GM21515 (cell line): ENCODE data around the gene DDX3X.
"Not testable (repeated sequence)": the region's sequence is repeated elsewhere in the genome, so short reads cannot be mapped to it uniquely, and the experiment has no call there.

Experiments used
- ATAC-seq: cut with Tn5 transposase; IDR thresholded peaks from one replicate; pipeline ENCODE4 v1.9.1; 2021; ENCODE audit not compliant: unreplicated experiment

DDX3X gene

DNA sequence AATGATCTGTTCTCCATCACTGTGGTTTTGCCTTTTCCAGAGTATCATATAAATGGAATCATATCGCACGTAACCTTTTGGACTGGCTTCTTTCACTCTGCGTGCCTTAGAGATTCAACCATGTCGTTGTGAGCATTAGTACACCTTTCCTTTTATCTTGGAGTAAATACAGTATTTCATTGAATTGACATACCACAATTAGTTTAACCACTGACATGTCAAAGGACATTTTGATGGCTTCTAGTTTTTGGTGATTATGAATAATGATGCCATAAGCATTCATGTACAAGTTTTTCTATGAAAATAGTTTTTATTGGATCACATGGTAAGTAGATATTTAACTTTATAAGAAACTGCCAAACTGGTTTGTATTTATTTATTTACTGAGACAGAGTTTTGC, 35.2 kb downstream of the DDX3X start:
- ATAC-seq: no peak

DNA sequence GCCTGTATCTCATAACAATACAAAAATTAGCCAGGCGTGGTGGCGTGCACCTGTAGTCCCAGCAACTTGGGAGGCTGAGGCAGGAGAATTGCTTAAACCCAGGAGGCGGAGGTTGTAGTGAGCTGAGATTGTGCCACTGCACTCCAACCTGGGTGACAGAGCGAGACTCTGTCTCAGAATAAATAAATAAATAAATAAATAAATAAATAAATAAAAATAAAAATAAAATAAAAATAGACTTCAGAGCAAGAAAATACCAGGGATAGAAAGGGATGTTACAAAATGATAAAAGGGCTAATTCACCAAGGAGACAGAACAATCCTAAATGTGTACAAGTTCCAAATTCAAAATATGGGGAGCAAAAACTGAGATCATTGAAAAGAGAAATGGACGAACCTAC, 37.6 kb downstream of the DDX3X start:
- ATAC-seq: not testable (repeated sequence)

DNA sequence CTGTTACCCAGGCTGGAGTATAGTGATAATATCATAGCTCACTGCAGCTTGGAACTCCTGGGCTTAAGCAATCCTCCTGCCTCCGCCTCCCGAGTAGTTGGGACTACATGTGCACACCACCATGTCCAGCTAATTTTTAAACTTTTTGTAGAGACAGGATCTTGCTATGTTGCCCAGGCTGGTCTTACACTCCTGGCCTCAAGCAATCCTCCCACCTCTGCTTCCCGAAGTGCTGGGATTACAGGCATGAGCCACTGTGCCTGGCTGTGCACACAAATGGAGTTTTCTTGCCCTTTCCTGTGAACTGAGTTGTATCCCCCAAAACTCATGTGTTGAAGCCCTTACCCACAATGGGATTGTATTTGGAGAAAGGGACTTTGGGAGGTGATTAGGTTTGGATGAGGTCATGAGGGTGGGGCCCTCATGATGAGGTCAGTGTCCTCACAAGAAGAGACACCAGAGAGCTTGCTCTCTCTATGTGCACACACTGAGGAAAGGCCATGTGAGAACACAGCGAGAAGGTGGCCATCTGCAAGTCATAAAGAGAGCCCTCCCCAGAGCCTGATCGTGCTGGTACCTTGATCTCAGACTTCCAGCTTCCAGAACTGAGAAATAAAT, 40.1 kb downstream of the DDX3X start:
- no peak for ATAC-seq

DNA sequence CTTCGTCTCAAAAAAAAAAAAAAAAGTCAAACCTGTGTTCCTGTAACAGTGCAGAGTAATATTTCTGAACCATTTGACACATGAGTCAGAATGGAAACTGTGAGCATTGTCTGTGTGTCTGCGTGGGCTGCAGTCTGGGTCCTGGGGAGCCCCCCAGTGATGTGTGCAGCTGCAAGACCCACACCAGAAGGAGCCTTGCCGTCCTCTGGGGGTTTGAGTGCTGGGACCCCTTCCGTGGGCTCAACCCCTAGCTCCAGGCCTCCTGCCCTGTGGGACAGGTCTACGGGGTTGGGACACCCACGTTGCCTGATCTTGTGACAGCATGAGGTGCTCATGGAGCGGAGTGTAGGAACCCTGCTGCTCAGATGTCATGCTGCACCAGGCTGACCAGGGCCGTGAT, 43.7 kb downstream of the DDX3X start:
- ATAC-seq: no peak

DNA sequence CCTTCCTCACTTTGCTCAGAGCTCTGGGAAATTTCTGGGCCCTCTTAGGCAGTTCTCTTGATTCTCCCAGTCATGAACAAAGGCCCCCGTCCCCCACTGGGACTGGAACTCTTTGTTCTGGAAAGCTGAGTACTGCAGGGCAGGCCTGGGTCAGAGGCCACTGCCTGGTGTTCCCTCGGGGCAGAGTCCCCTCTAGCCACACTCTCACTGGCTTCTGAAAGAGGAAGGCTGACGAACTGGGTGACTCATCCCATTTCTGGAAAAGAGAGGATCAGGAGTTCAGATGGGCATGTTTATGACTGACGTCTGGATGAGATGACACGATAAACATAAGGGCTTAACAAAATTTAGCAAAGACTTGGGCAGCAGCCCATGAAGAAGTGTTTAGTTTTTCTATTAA, 47.7 kb downstream of the DDX3X start:
- no peak for ATAC-seq

DNA sequence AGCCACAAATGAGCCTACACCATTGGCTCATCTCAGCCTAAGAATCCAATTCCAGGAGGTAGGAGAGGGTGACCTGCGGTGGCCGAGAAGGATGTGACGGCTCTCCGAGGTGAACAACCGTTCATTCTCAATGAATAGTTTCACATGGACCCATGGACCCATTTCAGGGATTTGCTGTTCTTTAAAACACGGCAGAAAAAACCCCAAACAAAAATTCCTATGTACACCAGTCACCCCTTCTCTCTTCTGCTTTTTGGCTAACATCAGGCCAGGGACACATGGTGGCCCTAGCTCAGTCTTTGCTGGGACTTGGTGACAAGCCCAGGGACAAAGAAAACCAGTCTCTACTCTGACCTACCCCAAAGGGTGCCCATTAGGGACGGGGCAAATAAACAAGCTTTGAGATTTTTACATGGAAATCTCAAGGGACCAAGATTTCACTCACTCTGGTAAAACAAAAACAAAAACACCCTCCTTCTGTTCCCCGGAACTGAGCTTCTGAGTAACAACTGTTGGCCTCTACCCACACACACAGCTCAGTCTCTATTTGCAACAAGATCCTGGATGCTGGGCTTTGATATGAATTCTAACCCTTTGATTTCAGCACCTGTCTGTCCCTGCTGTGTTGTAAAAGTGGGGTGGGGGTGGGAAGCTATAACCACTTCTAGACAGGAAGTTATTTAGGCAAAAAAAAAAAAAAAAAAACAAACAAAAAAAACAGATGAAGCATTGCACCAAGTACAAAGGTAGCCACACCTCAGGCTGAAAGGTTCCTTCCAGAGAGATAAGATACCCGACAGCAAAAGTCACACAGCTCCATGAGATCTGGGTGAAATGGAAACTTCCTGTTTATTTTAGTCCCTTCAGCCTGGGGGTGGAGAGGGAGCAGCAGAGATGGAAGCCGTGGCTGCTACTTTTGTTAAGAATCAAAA, 49.0 kb downstream of the DDX3X start:
- no peak for ATAC-seq

DNA sequence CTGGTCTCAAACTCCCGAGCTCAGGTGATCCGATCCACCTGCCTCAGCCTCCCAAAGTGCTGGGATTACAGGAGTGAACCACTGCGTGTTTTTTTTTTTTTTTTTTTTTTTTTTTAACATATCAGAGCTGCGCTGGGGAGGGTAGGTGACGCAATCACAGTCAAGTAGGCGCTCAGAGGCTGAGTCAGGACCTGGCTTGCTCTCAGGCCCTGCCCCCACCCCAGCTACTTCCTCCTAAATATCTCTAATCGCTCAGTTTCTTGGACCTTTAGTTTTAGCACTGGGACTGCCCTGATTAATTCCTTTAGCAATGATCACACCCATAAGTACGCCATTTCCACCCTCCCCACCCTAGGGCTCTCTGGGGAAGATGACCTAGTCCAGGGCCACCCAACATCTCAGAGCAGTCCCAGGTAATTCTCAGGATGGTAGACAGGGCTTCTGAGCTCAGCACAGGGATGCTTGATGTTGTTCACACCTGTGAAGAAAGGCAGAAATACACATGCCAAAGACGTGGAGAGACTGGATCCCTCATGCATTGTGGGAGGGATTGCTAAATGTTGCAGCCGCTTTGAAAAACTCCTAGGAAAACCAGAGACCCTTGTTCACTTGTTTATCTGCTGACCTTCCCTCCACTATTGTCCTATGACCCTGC, 50.2 kb downstream of the DDX3X start:
- no peak for ATAC-seq

DNA sequence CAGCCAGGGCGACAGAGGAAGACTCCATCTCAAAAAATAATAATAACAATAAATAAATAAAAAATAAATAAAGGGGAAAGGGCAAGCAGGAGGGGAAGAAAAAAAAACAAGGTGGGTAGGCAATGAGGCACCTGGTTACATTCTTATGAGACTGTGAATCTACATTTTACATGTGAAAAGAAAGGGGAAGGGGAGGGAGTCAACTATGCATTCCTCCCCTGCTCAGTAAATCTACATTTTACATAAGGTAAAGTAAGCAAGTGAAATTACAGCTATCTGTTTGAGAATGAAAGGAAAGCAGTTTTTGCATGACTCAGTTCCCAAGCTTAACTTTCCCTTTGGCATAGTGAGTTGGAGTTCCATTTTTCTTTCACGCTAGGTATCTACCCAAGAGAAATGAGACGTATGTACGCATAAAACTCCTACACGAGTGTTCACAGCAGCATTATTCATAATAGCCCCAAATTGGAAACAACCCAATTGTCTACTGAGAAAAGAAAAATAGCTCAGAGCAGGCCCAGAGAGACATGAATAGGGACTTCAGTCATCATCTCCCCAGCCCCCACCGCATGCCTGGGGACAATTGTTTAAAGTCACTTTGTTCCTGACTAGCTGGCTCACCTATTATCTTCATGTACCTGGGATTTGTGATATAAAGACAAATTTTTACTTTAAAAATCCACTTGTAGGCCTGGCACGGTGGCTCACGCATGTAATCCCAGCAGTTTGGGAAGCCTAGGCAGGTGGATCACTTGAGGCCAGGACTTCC, 52.4 kb downstream of the DDX3X start:
- no peak for ATAC-seq

DNA sequence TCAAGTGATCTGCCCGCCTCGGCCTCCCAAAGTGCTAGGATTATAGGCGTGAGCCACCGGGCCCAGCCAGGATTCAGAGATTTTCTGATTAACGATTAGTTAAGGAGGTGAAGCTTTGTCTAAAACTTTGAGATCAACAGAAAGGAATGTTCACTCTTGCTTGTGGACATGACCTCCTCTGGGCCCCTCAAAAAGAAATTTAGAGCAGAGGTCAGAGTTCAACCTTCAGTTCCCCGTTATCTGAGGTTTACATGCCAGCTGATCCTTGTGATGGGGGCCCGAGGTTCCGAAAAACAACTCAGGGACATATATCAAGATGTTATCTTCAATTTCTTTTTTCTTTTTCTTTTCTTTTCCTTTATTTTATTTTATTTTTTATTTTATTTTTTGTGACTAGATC, 54.6 kb downstream of the DDX3X start:
- ATAC-seq: no peak

DNA sequence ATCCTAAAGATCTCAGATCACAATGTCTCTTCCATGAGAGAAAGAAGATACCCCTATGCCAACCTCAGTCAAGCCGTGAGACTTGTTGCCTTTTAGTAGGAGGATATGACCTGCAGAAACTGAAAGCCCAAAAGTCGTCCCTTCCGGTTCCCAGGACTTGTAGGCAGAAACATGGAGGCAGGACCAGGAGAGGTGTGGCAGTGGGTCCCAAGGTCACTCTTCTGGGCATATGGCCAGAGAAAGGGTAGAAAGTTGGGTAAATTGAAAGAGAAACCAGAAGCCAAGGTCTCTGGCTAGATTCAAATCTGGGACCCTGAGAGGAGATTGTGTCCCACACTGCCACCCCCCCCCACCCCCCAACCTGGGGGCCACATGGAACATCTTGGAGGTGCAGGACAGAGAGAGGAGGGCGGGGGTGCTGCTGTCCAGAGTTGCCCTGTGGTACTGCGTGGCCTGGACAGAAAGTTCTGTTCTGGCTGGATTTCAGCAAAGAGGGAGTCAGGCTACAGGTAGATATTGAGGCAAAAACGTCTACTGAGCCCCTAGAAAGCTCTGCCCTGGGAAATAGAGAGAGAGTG, 55.4 kb downstream of the DDX3X start:
- no peak for ATAC-seq

DNA sequence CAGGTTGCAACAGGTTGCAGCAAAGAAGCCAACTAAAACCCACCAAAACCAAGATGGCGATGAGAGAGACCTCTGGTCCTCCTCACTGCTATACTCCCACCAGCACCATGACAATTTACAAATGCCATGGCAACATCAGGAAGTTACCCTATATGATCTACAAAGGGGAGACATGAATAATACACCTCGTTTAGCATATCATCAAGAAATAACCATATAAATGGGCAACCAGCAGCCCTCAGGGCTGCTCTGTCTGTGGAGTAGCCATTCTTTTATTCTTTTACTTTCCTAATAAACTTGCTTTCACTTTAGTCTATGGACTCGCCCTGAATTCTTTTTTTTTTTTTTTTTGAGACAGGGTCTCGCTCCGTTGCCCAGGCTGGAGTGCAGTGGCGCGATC, 56.6 kb downstream of the DDX3X start:
- not testable (repeated sequence) for ATAC-seq

DNA sequence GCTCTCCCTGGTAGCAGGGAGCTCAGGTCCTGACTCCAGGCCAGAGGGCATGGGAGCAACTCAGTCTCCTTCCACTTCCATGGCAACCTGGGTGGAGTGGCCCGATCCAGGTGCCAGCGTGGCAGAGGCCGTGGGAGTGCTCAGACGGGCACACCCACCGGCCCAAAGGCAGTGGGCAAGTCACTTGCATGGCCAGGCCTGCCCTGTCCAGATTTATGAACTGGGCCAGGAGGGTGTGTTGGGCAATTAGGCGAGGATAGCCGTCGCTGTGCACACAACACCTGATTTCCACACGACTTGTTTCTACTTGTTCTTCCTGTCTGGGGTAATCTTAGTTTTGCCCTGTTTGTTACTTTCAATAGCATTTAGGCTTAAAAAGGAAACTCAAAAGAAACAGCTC, 57.6 kb downstream of the DDX3X start:
- ATAC-seq: no peak

DNA sequence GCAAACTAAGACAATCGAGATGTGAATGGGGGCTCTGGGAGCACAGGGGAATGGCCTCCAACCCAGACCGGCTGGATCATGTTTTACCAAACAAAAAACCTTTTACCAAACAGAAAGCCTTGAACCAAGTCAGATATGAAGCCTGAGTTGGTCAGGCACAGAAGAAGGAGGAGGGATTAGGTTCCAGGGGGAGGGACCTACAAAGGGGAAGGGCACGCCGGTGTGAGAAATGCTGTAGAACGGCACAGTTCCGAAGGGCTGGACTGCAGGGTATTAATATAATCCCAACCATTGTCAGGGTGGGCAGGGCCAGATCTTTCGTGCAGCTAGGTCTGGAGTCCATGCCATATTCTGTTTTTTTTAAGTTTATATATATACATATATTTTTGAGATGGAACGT, 60.3 kb downstream of the DDX3X start:
- ATAC-seq: no peak

DNA sequence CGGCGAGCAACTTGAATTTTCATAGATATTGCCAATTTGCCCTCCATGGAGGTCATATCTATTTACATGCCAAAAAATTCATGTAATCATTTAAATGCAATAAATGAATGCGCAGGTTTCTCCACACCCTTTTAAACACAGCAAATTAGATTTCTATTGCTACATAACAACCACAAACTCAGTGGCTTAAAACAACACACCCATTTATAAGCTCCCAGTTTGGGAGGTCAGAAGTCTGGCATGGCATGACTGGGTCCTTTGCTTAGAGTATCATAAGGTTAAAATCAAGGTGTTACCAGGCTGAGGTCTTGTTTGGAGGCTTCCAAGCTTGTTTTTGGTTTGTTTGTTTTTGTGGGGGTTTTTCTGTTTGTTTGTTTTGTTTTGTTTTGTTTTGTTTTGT, 63.3 kb downstream of the DDX3X start:
- ATAC-seq: no peak

DNA sequence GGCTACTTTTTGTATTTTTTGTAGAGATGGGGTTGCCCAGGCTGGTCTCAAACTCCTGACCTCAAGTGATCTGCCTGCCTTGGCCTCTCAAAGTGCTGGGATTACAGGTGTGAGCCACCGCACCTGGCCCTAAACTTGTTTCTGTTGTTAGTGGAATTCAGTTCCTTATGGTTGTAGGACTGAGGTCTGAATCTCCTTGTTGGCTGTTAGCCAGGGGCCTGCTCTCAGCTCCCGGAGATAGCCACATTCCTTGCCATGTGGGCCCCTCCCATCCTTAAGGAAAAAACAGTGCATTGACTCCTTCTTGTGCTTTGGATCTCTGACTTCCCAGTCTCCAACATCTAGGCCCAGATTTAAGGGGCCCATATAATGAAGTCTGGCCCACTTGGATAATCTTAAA, 63.8 kb downstream of the DDX3X start:
- ATAC-seq: no peak

DNA sequence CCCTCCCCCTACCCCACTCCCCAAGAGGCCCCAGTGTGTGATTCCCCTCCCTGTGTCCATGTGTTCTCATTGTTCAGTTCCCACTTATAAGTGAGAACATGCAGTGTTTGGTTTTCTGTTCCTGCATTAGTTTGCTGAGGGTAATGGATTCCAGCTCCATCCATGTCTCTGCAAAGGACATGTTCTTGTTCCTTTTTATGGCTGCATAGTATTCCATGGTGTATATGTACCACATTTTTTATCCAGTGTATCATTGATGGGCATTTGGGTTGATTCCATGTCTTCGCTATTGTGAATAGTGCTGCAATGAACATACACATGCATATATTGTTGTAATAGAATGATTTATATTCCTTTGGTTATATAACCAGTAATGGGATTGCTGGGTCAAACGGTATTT, 68.6 kb downstream of the DDX3X start:
- not testable (repeated sequence) for ATAC-seq

DNA sequence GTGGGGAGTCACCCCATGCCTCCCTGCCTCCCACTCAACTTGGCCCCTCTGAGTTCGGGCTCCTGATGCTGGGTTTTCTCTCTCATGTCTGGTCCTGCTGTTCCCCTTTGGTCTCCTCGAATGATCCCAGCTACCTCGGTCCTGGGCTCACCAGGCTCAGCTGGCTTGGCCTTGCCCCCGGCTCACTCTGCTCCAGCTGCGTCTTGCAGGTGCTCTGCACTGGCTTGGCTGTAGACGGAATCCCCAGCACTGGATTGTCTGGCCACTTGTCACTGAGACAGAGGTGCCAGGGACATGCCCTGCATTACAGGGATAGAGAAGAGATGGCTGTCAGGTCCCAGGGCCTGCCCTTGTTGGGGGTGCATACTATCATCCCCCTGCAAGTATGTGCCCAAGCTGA, 71.6 kb downstream of the DDX3X start:
- no peak for ATAC-seq

DNA sequence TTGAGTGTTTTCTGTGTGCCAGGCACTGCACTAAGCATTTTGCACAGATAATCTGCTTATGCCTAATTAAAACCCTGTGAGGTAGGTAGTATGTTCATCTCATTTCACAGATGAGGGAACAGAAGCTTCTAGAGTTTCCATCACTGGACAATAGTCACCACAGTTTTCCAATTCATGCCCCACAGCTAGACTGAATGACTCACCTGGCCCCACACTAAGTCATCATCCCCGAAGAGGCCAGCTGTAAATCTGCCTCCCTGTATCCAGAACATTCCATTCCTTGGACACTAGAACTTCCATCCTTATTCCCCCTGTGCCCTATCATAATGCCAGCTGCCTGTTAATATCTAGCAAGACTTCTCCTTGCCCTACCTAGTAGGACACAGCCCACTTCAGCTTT, 72.2 kb downstream of the DDX3X start:
- no peak for ATAC-seq

DNA sequence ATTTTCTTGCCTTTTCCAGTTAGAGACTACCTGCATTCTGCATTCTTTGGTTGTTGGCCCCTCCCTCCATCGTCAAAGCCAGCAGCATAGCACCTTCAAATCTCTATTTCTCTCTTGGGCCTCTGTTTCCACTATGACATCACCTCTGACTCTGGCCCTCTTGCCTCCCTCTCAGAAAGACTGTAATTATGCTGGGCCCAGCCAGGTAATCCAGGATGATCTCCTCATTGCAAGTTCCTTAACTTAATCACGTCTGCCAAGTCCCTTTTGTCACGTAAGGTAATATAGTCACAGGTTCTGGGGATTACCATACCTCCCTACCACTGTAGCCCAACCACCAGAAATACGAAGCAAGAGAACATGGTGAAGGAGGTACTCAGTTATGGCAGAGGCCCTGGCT, 73.9 kb downstream of the DDX3X start:
- no peak for ATAC-seq

DNA sequence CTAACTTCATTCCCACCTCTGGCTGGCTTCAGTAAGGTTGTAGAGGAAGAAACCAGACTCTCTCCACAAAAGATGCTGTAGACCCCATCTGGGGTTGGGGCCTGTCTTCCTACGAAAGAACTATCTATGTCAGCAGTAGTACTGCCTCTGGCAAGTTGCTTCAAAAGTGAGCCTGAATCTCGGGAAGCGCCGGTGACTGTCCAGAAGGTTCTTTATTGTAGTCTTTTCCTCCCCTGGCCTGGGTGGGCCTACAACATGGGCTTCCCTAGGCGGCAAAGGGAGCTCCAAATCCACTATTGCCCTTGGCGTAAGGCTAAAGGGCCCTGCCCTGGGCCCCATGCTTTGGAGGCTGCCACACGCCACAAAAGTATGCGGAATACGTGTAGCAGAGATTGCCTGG, 74.6 kb downstream of the DDX3X start:
- no peak for ATAC-seq

DNA sequence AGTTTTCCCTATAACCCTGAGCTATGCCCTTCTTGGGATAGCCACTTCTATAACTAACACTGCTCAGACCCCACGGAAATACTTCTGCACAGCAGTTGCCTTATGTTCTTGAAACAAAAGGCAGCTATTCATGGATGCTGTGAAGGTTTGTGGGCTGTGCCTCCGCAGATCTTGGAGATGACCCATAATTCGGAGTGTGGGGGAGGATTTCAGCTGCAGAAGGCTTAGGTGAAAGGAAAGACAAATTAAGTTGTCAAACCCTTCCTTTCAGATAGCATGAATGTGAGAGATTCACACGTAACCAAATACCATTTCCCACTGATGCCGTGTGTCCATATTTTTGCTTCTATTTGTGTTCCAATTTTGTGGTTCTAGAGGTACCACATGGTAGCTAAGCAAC, 75.0 kb downstream of the DDX3X start:
- no peak for ATAC-seq
